T-helper 22 cell (primary cell): ENCODE data around the gene ZDBF2.
A peak's percentile ranks its signal among the peaks of the same experiment; 100 is the strongest.
"Not testable (repeated sequence)": the region's sequence is repeated elsewhere in the genome, so short reads cannot be mapped to it uniquely, and the experiment has no call there.

Experiments used
- DNase-seq: peaks from one replicate; pipeline ENCODE4 v3.0.0-alpha.2; 2020; ENCODE audit warnings: low read depth

The ZDBF2 gene

GRCh38 chr2:206274434-206275311 lies at the start of gene ZDBF2:
TSS of gene ZDBF2 (plus strand) at chr2:206274663. CDS start at chr2:206281850, 7,187 bp downstream.
- peak; percentile 19 for DNase-seq

- no peak for DNase-seq
These were observed 48.8 kb upstream of the ZDBF2 start for GRCh38 chr2:206225435-206226232.

- DNase-seq: not testable (repeated sequence)
These were observed 45.8 kb upstream of the ZDBF2 start for GRCh38 chr2:206228636-206229035.

- DNase-seq: no peak
These were observed 44.8 kb upstream of the ZDBF2 start for GRCh38 chr2:206229642-206230041.

- no peak for DNase-seq
These were observed 44.3 kb upstream of the ZDBF2 start for GRCh38 chr2:206230060-206230762.

- no peak for DNase-seq
These were observed 42.7 kb upstream of the ZDBF2 start for GRCh38 chr2:206231669-206232286.

- DNase-seq: no peak
These were observed 42.0 kb upstream of the ZDBF2 start for GRCh38 chr2:206232287-206233035.

GRCh38 chr2:206239157-206239556 lies 35.3 kb upstream of the ZDBF2 start:
- DNase-seq: no peak

GRCh38 chr2:206240327-206240726 lies 34.1 kb upstream of the ZDBF2 start:
- DNase-seq: no peak

- no peak for DNase-seq
These were observed 32.7 kb upstream of the ZDBF2 start for GRCh38 chr2:206241736-206242135.

GRCh38 chr2:206245265-206245672 lies 29.2 kb upstream of the ZDBF2 start:
- DNase-seq: no peak

- DNase-seq: no peak
These were observed 24.2 kb upstream of the ZDBF2 start for GRCh38 chr2:206250041-206250897.

GRCh38 chr2:206253125-206253776 lies 21.2 kb upstream of the ZDBF2 start:
- no peak for DNase-seq

GRCh38 chr2:206253777-206254166 lies 20.7 kb upstream of the ZDBF2 start:
- DNase-seq: no peak

- DNase-seq: no peak
These were observed 19.5 kb upstream of the ZDBF2 start for GRCh38 chr2:206255003-206255402.

GRCh38 chr2:206256706-206257205 lies 17.7 kb upstream of the ZDBF2 start:
- no peak for DNase-seq

GRCh38 chr2:206257350-206257749 lies 17.1 kb upstream of the ZDBF2 start:
- no peak for DNase-seq

GRCh38 chr2:206257861-206258260 lies 16.6 kb upstream of the ZDBF2 start:
- no peak for DNase-seq

GRCh38 chr2:206258615-206259014 lies 15.8 kb upstream of the ZDBF2 start:
- DNase-seq: not testable (repeated sequence)
